Keratinocyte (primary cell): ENCODE results near the gene UBA7. TPM values are rescaled to one million over a fixed set of nuclear protein-coding genes. Genes with fewer than 3 reads are reported as not detected.
A peak's percentile ranks its signal among the peaks of the same experiment; 100 is the strongest.

Source experiments
- DNase-seq: peaks from one replicate; pipeline ENCODE4 v3.0.0-alpha.2; 2011; ENCODE audit warnings: low read depth, missing footprints, low spot score
- FAIRE-seq: peaks from 2 replicates; lab custom pipeline; 2011; peaks lifted over from hg19 to GRCh38; lab: Jason Lieb, UNC
- H2AFZ ChIP-seq: 2 replicates; pipeline ENCODE4 v1.6.0; 2012; ENCODE audit warnings: low read length, control low read depth, inconsistent platforms; ENCODE audit not compliant: control insufficient read depth
- H3K27ac ChIP-seq: 2 replicates; pipeline ENCODE4 v1.5.1; 2011; ENCODE audit warnings: low read length; ENCODE audit not compliant: control insufficient read depth, insufficient read depth
- H3K27me3 ChIP-seq: 3 replicates; pipeline ENCODE4 v1.6.0; 2011; ENCODE audit warnings: low read length; ENCODE audit not compliant: control insufficient read depth, insufficient read depth; ENCODE audit errors: extremely low read depth
- H3K36me3 ChIP-seq, 2 experiments: 2 replicates in 1 of 2; 3 replicates in 1 of 2; pipeline ENCODE4 v1.5.1; 2011; ENCODE audit warnings: low read length in 2 of 2, mild to moderate bottlenecking in 1 of 2; ENCODE audit not compliant: control insufficient read depth in 2 of 2, insufficient read depth in 2 of 2; ENCODE audit errors: extremely low read depth in 1 of 2
- H3K4me1 ChIP-seq: 3 replicates; pipeline ENCODE4 v1.5.1; 2011; ENCODE audit warnings: low read length; ENCODE audit not compliant: control insufficient read depth, insufficient read depth; ENCODE audit errors: extremely low read depth
- H3K4me2 ChIP-seq: 3 replicates; pipeline ENCODE4 v1.6.0; 2011; ENCODE audit warnings: low read depth, low read length; ENCODE audit not compliant: control insufficient read depth, insufficient read depth; ENCODE audit errors: extremely low read depth
- H3K4me3 ChIP-seq, 3 experiments: fragments of 200-600 bp in 1 of 3; sonication (generic) in 1 of 3; 2 replicates in 2 of 3; 3 replicates in 1 of 3; pipeline ENCODE4 v1.5.1; 2011 to 2016; ENCODE audit warnings: low read length in 3 of 3, mild to moderate bottlenecking in 3 of 3, control low read depth in 2 of 3, inconsistent platforms in 1 of 3, low read depth in 1 of 3, mixed read lengths in 1 of 3, mixed run types in 1 of 3, moderate library complexity in 1 of 3; ENCODE audit not compliant: control insufficient read depth in 2 of 3, insufficient read depth in 2 of 3; ENCODE audit errors: extremely low read depth in 1 of 3
- H3K79me2 ChIP-seq: 2 replicates; pipeline ENCODE4 v1.6.0; 2012; ENCODE audit warnings: low read length; ENCODE audit not compliant: control insufficient read depth, insufficient read depth
- H3K9ac ChIP-seq: 3 replicates; pipeline ENCODE4 v1.6.0; 2011; ENCODE audit warnings: low read length; ENCODE audit not compliant: control insufficient read depth, insufficient read depth; ENCODE audit errors: extremely low read depth
- H3K9me1 ChIP-seq: 3 replicates; pipeline ENCODE4 v1.6.0; 2011; ENCODE audit warnings: low read length; ENCODE audit not compliant: control insufficient read depth, insufficient read depth; ENCODE audit errors: extremely low read depth
- H3K9me3 ChIP-seq: 2 replicates; pipeline ENCODE4 v1.5.1; 2012; ENCODE audit warnings: low read depth, low read length; ENCODE audit not compliant: control insufficient read depth
- H4K20me1 ChIP-seq: 3 replicates; pipeline ENCODE4 v1.6.0; 2011; ENCODE audit warnings: low read length; ENCODE audit not compliant: control insufficient read depth, insufficient read depth; ENCODE audit errors: extremely low read depth
- CTCF ChIP-seq, 3 experiments: IDR thresholded peaks in 1 of 3; conservative IDR thresholded peaks in 1 of 3; optimal IDR thresholded peaks in 1 of 3; 2 replicates in 2 of 3; 3 replicates in 1 of 3; pipeline versions ENCODE3 to v1.5.1; 2011; ENCODE audit warnings: low read length in 3 of 3, mild to moderate bottlenecking in 3 of 3, moderate library complexity in 2 of 3, control low read depth in 1 of 3, inconsistent platforms in 1 of 3; ENCODE audit not compliant: insufficient read depth in 2 of 3; ENCODE audit errors: extremely low read depth in 1 of 3
- EZH2 ChIP-seq: IDR thresholded peaks from one replicate; pipeline ENCODE4 v1.6.1; 2012; ENCODE audit warnings: inconsistent platforms, mild to moderate bottlenecking, low read length, moderate library complexity
- dilution Hi-C: fragments of 300-500 bp; cut with MboI; formaldehyde crosslinking; loops from one replicate; pipeline ENCODE4 v1.7.0; 2020; ENCODE audit warnings: low sequenced_read_pairs; ENCODE audit not compliant: extremely low pct_ligation_motif_present
- polyA plus RNA-seq, 5 experiments: library from polyadenylated mRNA; depleted of rRNA in 3 of 5; stranded (reverse) in 3 of 5; stranded (forward) in 1 of 5; unstranded in 1 of 5; fragments of >200 nt; gene quantifications; 1 replicate in 1 of 5; 2 replicates in 3 of 5; 3 replicates in 1 of 5; pipeline versions ENCODE4 v1.2.1 to v1.2.3, GENCODE V29; 2011 to 2012; ENCODE audit warnings: missing spikeins in 2 of 5, low read depth in 1 of 5, low replicate concordance in 1 of 5

The UBA7 gene
- polyA plus RNA-seq, 1 donor (not counting 4 experiments of a cell fraction or from before 2014, with no cell fraction given), result 5.4 TPM

DNA sequence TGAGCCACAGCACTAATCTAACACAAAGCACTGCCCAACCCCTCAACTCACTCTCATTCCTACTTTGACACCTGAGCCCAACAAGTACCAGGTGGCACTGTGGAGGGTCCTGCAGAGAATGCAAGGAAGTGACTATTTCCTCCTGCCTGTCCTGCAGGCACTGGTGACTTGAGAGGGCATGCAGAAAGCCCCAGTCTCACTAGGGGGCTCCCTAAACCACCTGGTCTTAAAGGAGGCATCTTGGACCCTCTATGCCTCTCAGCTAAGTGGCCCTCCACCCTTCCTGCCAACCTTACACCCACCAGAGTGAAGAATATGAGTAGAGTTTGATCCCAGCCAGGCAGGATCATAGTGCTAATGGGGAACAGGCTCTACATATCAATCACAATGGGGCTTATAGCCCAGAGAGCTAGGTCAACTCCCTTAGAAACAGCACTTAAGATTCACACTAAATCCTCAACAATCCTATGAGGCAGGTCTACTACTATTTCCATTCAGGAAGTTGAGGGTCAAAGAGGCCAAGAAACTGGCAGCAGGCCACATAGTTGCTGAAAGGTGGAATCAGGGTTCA, 27.5 kb upstream of the UBA7 start:
- Histone ChIP-seq H3K27me3 (no peaks in the 10 kb centered on the region), H3K9ac (no peak overlapping the region), H3K79me2 (no peaks in the 10 kb centered on the region), H3K9me1 (no peaks in the 10 kb centered on the region), H3K4me2 (no peak overlapping the region), H3K9me3 (no peaks in the 10 kb centered on the region), H3K4me3 (no peak overlapping the region), H3K4me1 (no peaks in the 10 kb centered on the region), H3K36me3 (peaks cover 0 to 12% of the 10 kb centered on the region in 2 experiments), H3K27ac (no peak overlapping the region), H2AFZ (no peak overlapping the region), H4K20me1 (no peaks in the 10 kb centered on the region)
- FAIRE-seq (no peak), DNase-seq (no peak)
- peak; percentile 22 to 60 (median 22) for TF ChIP-seq CTCF (optimal IDR thresholded peaks at IDR 0.05 in 1 of 3, IDR thresholded peaks at IDR 0.05 in 1 of 3, conservative IDR thresholded peaks at IDR 0.05 in 1 of 3; ENCODE audit: extremely low read depth in 1 of 3, insufficient read depth in 2 of 3, low read length in 3 of 3)
- no peak for TF ChIP-seq EZH2
- dilution Hi-C loops, result no loop called here

- Histone ChIP-seq H2AFZ (no peak overlapping the region), H3K9ac (no peak overlapping the region), H3K4me2 (no peak overlapping the region), H3K9me1 (no peaks in the 10 kb centered on the region), H3K79me2 (no peaks in the 10 kb centered on the region), H3K4me1 (no peaks in the 10 kb centered on the region), H3K27ac (no peak overlapping the region), H3K9me3 (no peaks in the 10 kb centered on the region), H3K27me3 (no peaks in the 10 kb centered on the region), H3K4me3 (no peak overlapping the region), H4K20me1 (no peaks in the 10 kb centered on the region), H3K36me3 (peaks cover 0 to 12% of the 10 kb centered on the region in 2 experiments)
- no peak for FAIRE-seq
- TF ChIP-seq CTCF (optimal IDR thresholded peaks at IDR 0.05 in 1 of 3, IDR thresholded peaks at IDR 0.05 in 1 of 3, conservative IDR thresholded peaks at IDR 0.05 in 1 of 3; ENCODE audit: extremely low read depth in 1 of 3, insufficient read depth in 2 of 3, low read length in 3 of 3) (no peak), EZH2 (no peak)
- DNase-seq, result no peak
- dilution Hi-C loops, result no loop called here
These were observed 26.6 kb upstream of the UBA7 start for GRCh38 chr3:49840388-49840787.
